Stimulated activated naive CD4-positive, alpha-beta T cell treated with Interleukin-2 at 50 U/mL for 16 hours (primary cell): ENCODE data around the gene SHB.
"Not testable (repeated sequence)": the region's sequence is repeated elsewhere in the genome, so short reads cannot be mapped to it uniquely, and the experiment has no call there.

ENCODE experiments used
- DNase-seq: peaks from one replicate; lab custom pipeline; 2025; lab: John Stamatoyannopoulos, UW

SHB gene

DNA sequence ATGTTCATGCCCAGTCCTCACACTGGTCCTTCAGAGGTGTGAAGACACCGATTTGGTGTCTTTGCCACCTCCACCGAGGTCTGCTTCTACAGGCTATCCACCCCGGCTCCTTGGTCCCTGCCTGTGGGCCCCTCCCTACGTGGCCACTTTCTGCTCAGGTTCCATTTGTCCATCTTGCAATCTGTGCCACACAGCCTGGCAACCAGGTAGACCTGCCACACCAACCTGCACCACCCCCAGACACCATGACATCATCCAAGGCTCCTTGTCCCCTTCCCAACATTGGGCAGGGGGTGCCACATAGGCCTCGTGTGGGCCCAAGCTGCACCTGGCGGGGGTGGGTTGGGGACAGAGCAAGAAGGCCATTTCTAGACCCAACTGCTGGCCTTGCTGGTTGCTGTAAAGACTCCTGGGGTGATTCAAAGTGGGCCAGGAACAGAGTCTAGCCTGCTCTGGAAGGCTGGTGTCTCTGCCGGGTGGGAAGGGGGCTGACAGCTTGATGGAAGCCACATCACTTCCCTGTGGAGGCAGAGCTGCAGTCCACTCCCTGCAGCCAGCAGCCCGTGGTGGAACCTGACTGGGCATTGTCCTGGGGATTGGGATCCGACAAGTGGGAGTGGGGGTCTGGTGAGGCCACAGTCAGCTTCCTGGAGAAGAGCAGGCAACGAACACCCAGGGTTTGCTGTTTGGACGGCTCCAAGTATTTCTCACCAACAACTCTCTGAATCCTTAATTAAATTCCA is 99.3 kb downstream of the SHB start:
- DNase-seq, result no peak

- no peak for DNase-seq
Measured at GRCh38 chr9:37969130-37969529, 99.9 kb downstream of the SHB start.

DNA sequence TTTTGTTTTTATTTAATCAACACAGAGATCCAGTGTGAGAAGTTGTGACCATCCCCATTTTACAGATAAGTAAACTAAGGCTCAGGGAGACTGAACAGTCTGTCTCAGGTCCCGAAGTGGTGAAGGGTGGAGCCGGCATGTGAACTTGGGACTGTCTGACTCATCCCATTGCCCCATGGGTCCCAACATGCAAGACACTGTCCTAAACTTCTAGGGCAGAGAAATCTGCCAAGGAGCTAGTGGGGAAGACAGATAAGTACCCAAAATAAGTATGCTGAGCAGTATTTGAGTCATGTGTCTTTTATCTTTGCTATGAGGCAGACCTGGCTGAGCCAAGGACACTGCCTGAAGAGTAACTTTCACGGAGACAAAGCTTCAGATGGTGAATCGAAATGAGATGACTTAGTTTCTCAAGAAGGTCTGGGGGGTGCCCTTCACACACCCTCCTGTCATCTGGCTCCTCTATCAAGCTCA is 100.8 kb downstream of the SHB start:
- no peak for DNase-seq

DNA sequence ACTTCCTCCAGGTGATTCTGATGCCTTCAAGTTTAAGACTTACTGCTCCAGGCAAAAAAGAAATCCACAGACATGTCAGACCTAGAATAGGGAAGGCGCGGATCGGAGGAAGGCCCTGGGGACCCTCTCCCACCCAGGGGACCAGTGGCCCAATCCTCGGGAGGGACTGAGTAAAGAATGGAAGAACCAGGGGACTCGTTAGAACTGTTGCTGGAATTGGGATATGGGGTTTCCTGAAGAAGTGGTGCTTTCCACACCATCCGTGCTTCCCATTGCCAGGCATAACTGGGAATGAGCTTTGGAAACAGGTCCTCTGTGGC is 101.3 kb downstream of the SHB start:
- DNase-seq, result no peak

GRCh38 chr9:37967014-37967760 is 101.8 kb downstream of the SHB start:
- DNase-seq, result no peak

DNA sequence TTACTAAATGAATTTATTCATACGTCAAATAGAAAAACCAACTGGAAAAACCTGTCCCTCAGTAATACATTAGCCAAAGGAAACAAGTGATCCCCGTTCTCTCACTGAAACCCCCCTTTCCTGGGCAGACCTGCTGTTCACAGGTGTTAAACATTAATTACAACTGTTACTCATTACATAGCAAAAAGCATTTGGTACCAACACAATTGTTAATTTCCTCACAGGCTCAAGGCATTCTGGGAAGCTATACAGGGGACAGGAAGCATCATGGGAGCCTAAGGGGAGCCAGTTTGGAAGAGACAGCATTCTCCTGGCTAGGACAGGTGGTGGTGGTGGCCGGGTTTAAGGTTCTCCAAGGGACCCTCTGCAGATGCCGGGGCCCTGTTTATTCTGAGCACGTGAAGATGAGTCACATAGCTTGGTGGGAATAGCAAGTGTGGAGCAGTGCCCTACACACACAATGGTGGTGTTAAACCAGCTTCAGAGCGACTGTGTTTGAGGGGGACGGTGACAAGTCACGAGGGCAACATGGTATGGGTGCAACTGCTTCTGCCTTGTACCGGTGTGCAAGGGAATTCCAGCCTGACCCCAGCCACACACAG is 102.5 kb downstream of the SHB start:
- no peak for DNase-seq

- DNase-seq, result not testable (repeated sequence)
Measured at GRCh38 chr9:37965676-37966345, 103.2 kb downstream of the SHB start.

DNA sequence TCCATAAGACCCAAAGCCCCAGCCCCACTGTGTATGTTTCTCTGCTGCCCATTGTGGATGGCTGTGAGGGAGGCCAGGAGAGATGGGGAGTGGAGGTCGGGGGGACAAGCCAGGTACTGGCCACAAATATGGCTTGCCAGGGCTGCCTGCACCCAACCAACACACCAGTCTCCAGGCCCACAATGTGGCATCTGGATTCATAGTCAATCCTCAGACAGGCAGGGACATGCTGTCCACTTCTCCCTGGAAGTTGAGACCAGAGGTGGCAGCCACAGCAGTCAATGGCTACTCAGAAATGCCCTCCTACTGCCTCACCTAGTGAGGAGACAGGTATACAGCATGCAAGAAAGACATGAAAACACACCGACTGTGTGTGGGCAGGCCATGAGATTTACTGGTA is 103.9 kb downstream of the SHB start:
- no peak for DNase-seq

GRCh38 chr9:37964740-37965081 is 104.3 kb downstream of the SHB start:
- DNase-seq, result no peak

- no peak for DNase-seq
Measured at GRCh38 chr9:37963936-37964739, 104.9 kb downstream of the SHB start.

- no peak for DNase-seq
Measured at GRCh38 chr9:37961351-37961750, 107.7 kb downstream of the SHB start.

- DNase-seq, result no peak
Measured at GRCh38 chr9:37960631-37961030, 108.4 kb downstream of the SHB start.

GRCh38 chr9:37959976-37960375 is 109.1 kb downstream of the SHB start:
- no peak for DNase-seq

DNA sequence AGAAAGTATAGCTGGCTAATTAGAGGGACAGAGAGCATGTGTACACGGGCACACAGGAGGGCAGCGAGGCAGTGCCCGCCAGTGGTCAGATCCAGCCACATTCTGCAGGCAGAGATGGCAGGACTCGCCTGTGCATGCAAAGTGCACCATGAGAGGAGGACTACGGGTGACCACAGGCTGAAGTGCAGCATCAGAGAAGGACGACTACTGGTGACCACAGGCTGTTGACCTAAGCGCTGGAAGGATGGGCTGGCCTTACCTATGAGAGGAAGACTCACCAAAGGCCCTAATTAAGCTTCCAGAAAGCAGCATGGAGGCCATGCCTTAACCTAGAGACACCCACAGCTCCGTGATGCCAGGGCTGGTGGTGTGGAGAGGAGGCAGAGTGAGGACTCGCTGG is 110.9 kb downstream of the SHB start:
- no peak for DNase-seq

GRCh38 chr9:37957664-37957953 is 111.4 kb downstream of the SHB start:
- no peak for DNase-seq

GRCh38 chr9:37956904-37957663 is 111.9 kb downstream of the SHB start:
- DNase-seq, result no peak

DNA sequence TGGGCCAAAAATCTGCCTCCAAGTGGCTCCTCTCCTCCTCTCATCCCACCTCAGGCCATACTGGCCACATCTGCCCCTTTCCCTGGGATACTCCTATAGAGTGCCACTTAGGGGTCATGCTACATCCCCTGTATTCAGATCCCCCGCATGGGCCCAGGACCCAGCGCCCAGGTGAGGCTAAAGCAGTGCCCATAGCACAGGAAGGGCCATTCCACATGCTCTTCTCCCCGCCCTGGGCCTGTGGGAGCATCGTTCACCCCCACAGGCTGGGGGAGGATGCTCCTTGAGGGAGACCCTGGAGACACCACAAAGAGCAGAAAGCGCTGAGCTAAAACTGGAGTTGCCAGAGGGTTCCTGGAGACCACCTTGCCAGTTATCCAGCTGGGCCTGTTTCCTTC is 112.6 kb downstream of the SHB start:
- no peak for DNase-seq

DNA sequence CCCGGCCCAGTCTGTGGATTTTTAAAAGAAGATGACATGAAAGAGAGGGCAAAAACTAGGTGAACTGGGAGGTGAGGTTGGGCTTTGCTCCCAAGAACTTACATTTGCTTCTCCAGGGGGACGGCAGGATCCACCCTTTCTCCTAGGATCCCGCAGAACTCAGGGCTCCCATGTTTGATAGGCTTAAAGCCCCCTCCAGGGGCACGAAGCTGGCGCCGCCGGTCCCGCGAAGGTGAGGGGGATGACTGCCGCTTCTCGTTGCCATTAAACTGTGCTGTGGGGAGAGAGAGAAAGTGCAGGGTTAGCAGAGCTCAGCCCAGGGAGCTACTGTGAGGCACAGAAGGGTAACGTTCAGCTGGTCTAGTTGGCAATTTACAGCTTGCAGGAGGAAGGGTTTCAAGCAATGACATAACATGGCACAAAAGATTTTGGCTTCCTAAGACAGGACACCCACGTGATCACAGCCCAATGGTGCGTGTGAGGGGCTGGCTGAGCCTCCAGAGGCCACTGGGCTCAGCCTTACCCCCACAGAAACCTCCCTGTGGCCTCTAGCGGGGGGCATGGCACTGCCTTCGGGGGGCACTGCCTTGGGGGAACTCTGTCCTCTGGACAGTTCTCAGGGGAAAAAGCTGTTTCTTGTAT is 113.1 kb downstream of the SHB start:
- no peak for DNase-seq

DNA sequence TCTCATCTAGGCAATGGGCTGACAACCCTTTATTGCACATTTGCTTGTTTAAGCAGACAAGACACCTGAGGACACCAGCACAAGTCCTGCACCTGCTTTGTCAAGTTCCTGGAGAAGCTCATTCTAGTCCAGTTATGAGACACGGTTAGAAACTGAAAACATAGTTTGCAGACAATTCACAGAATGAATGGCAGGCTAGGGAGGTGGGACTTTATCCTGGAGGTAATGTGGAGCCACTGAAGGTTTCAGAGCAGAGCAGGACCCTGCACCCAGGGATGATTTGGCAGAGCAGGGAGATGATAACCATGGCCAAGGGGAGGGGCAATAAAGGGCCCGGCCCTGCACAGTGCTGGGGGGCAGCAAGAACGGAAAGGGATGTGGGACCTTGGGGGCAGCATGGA is 114.4 kb downstream of the SHB start:
- no peak for DNase-seq

- peak; percentile 27 for DNase-seq
Measured at GRCh38 chr9:37953775-37954437, 115.1 kb downstream of the SHB start.
